Peyer's patch (tissue), 4 donors: Measurements from ENCODE around the gene CDK10.

ENCODE experiments used
- CTCF ChIP-seq, 6 experiments: fragments of 450-650 bp in 4 of 6; fragments of 200-600 bp in 2 of 6; sonication (generic) in 1 of 6; IDR thresholded peaks; one replicate each; pipeline ENCODE4 v1.5.1; 2017 to 2019; ENCODE audit warnings: antibody characterized with exemption in 6 of 6, mild to moderate bottlenecking in 3 of 6, moderate library complexity in 1 of 6
- POLR2A ChIP-seq, 2 donors: fragments of 450-650 bp; IDR thresholded peaks; one replicate each; pipeline ENCODE4 v1.5.1; 2017; ENCODE audit warnings: antibody characterized with exemption in 2 of 2, mild to moderate bottlenecking in 2 of 2, moderate library complexity in 2 of 2

GRCh38 chr16:89700100-89700648 lies 13.7 kb downstream of the CDK10 start:
- TF ChIP-seq CTCF (IDR thresholded peaks at IDR 0.05) (peak; percentile 83 to 98 (median 94)), POLR2A (IDR thresholded peaks at IDR 0.05) (peak; percentile 34 to 77)
